GM10847 (cell line): ENCODE measurements around the gene MRPS2.
A peak's percentile ranks its signal among the peaks of the same experiment; 100 is the strongest.

Experiments
- POLR2A ChIP-seq: IDR thresholded peaks from 2 replicates; pipeline ENCODE4 v1.6.1; 2011; ENCODE audit not compliant: insufficient read length; ENCODE audit errors: extremely low read depth

Gene MRPS2

GRCh38 chr9:135500525-135501260 is at the start of gene MRPS2:
Gene MRPS2 (plus strand): TSS chr9:135500682. CDS start chr9:135500711, 29 bp downstream.
- TF ChIP-seq POLR2A: peak; percentile 81

- TF ChIP-seq POLR2A: no peak
Observed at GRCh38 chr9:135450956-135451355, 49.5 kb upstream of the MRPS2 start.

- no peak for TF ChIP-seq POLR2A
Observed at GRCh38 chr9:135454737-135455136, 45.7 kb upstream of the MRPS2 start.

GRCh38 chr9:135455401-135456030 is 45.0 kb upstream of the MRPS2 start:
- no peak for TF ChIP-seq POLR2A

GRCh38 chr9:135456436-135457104 is 43.9 kb upstream of the MRPS2 start:
- no peak for TF ChIP-seq POLR2A

- TF ChIP-seq POLR2A: no peak
Observed at GRCh38 chr9:135461936-135462335, 38.5 kb upstream of the MRPS2 start.

- no peak for TF ChIP-seq POLR2A
Observed at GRCh38 chr9:135463140-135463539, 37.3 kb upstream of the MRPS2 start.

GRCh38 chr9:135464181-135464580 is 36.3 kb upstream of the MRPS2 start:
- no peak for TF ChIP-seq POLR2A

GRCh38 chr9:135468854-135469521 is 31.5 kb upstream of the MRPS2 start:
- TF ChIP-seq POLR2A: no peak

GRCh38 chr9:135471791-135472640 is 28.5 kb upstream of the MRPS2 start:
- TF ChIP-seq POLR2A: no peak

- TF ChIP-seq POLR2A: no peak
Observed at GRCh38 chr9:135473972-135474543, 26.4 kb upstream of the MRPS2 start.

GRCh38 chr9:135474915-135475314 is 25.6 kb upstream of the MRPS2 start:
- TF ChIP-seq POLR2A: no peak

- no peak for TF ChIP-seq POLR2A
Observed at GRCh38 chr9:135476561-135477355, 23.7 kb upstream of the MRPS2 start.

- no peak for TF ChIP-seq POLR2A
Observed at GRCh38 chr9:135478191-135478590, 22.3 kb upstream of the MRPS2 start.
